Measurements from ENCODE around the gene LPP. TPM values are rescaled to one million over a fixed set of nuclear protein-coding genes. Genes with fewer than 3 reads are reported as not detected.
A peak's percentile ranks its signal among the peaks of the same experiment; 100 is the strongest.

LPP gene
- total and polyA plus RNA-seq, 2 of the 13 experiments (the other 11 are each of a cell fraction or from before 2014, with no cell fraction given): 19.2 to 29.9 TPM

- TF ChIP-seq ZBTB10 (CRISPR knock-in tag; IDR thresholded peaks at IDR 0.05; ENCODE audit: borderline replicate concordance) (no peak), YY1 (IDR thresholded peaks at IDR 0.05; ENCODE audit: insufficient read depth, insufficient replicate concordance, low read depth, low read length) (no peak), SAFB2 (CRISPR knock-in tag; IDR thresholded peaks at IDR 0.05; ENCODE audit: borderline replicate concordance, low read depth) (peak; percentile 50; the same call in 1 of the 2 replicates), GRHL1 (CRISPR knock-in tag; conservative IDR thresholded peaks at IDR 0.05) (no peak), ZNF275 (CRISPR knock-in tag; IDR thresholded peaks at IDR 0.05; ENCODE audit: borderline replicate concordance) (no peak; the same call in 1 of the 2 replicates), ZFYVE20 (CRISPR knock-in tag; IDR thresholded peaks at IDR 0.05; ENCODE audit: borderline replicate concordance, low read depth) (no peak), ZNF878 (CRISPR knock-in tag; IDR thresholded peaks at IDR 0.05) (peak; percentile 96), CENPBD1 (CRISPR knock-in tag; IDR thresholded peaks at IDR 0.05; ENCODE audit: borderline replicate concordance, low read depth) (no peak), ZSCAN25 (CRISPR knock-in tag; IDR thresholded peaks at IDR 0.05) (peak; percentile 52; the same call in 1 of the 2 replicates), ZNF563 (CRISPR knock-in tag; IDR thresholded peaks at IDR 0.05) (no peak), MYNN (CRISPR knock-in tag; IDR thresholded peaks at IDR 0.05; ENCODE audit: low read depth) (no peak), E2F1 (CRISPR knock-in tag; IDR thresholded peaks at IDR 0.05) (no peak), NFKBIZ (CRISPR knock-in tag; IDR thresholded peaks at IDR 0.05) (peak; percentile 94; the same call in 1 of the 2 replicates), MED1 (CRISPR knock-in tag; IDR thresholded peaks at IDR 0.05) (peak; percentile 96), ZUFSP (CRISPR knock-in tag; IDR thresholded peaks at IDR 0.05; ENCODE audit: borderline replicate concordance) (no peak), ZNF576 (CRISPR knock-in tag; IDR thresholded peaks at IDR 0.05) (no peak), ZNF784 (CRISPR knock-in tag; IDR thresholded peaks at IDR 0.05; ENCODE audit: borderline replicate concordance) (peak; percentile 89)
Measured at GRCh38 chr3:188839187-188839695, 685.3 kb downstream of the LPP start (continued).
